CD4-positive, CD25-positive, alpha-beta regulatory T cell (primary cell): ENCODE measurements around the gene PHACTR1. TPM values are rescaled to one million over a fixed set of nuclear protein-coding genes. Genes with fewer than 3 reads are reported as not detected.

Experiments
- ATAC-seq, 2 donors: fragments of 150-1000 bp; cut with Tn5 transposase; one replicate each; pipeline ENCODE4 v1.10.0; 2021; ENCODE audit warnings: low read depth in 2 of 2, moderate number of reproducible peaks in 2 of 2, moderate library complexity in 1 of 2
- DNase-seq, 3 donors: peaks; one replicate each; pipeline versions ENCODE4 v3.0.0 to v3.0.0-alpha.2; 2012 to 2022; ENCODE audit warnings: mixed read lengths in 1 of 3
- H3K27ac ChIP-seq: one replicate; pipeline ENCODE4 v1.7.0; 2013; ENCODE audit warnings: mild to moderate bottlenecking, low read length; ENCODE audit not compliant: insufficient read depth, poor library complexity, severe bottlenecking
- H3K27me3 ChIP-seq: one replicate; pipeline ENCODE4 v1.7.0; 2013; ENCODE audit warnings: low read length; ENCODE audit not compliant: control insufficient read depth, insufficient read depth
- H3K36me3 ChIP-seq: one replicate; pipeline ENCODE4 v1.7.0; 2013; ENCODE audit warnings: mild to moderate bottlenecking, low read length, moderate library complexity; ENCODE audit not compliant: control insufficient read depth, insufficient read depth
- H3K4me1 ChIP-seq: 2 replicates; pipeline ENCODE4 v1.7.0; 2013; ENCODE audit warnings: mild to moderate bottlenecking, low read length; ENCODE audit not compliant: insufficient read depth, control insufficient read depth, poor library complexity, severe bottlenecking
- H3K4me3 ChIP-seq: one replicate; pipeline ENCODE4 v1.7.0; 2013; ENCODE audit warnings: low read depth, mild to moderate bottlenecking, low read length, moderate library complexity
- H3K9me3 ChIP-seq, 2 experiments: 1 replicate in 1 of 2; 2 replicates in 1 of 2; pipeline ENCODE4 v1.7.0; 2013; ENCODE audit warnings: low read length in 2 of 2, mild to moderate bottlenecking in 1 of 2, moderate library complexity in 1 of 2; ENCODE audit not compliant: control insufficient read depth in 2 of 2
- H3K27ac Mint-ChIP-seq, 3 donors: one replicate each; pipeline ENCODE4 v1.8.0; 2020 to 2022; ENCODE audit warnings: mild to moderate bottlenecking in 3 of 3, mixed read lengths in 3 of 3, moderate library complexity in 2 of 3
- H3K27me3 Mint-ChIP-seq: one replicate; pipeline ENCODE4 v1.8.0; 2022; ENCODE audit warnings: mild to moderate bottlenecking, mixed read lengths
- H3K36me3 Mint-ChIP-seq: one replicate; pipeline ENCODE4 v1.8.0; 2020; ENCODE audit warnings: mixed read lengths
- H3K4me1 Mint-ChIP-seq, 4 donors: one replicate each; pipeline ENCODE4 v1.8.0; 2020 to 2022; ENCODE audit warnings: mixed read lengths in 4 of 4, mild to moderate bottlenecking in 1 of 4
- H3K4me3 Mint-ChIP-seq, 4 donors: one replicate each; pipeline ENCODE4 v1.8.0; 2020 to 2022; ENCODE audit warnings: mild to moderate bottlenecking in 4 of 4, mixed read lengths in 4 of 4, moderate library complexity in 3 of 4
- H3K9me3 Mint-ChIP-seq, 7 donors: one replicate each; pipeline ENCODE4 v1.8.0; 2020 to 2022; ENCODE audit warnings: mixed read lengths in 7 of 7, mild to moderate bottlenecking in 3 of 7, moderate library complexity in 2 of 7
- polyA plus RNA-seq, 4 donors: library from polyadenylated mRNA; unstranded; fragments of 300-500 nt; fragmentation: Illumina TruSeq; gene quantifications; one replicate each; pipeline ENCODE4 v1.2.3, GENCODE V29; 2021
- total RNA-seq: library from RNA; stranded (reverse); gene quantifications from one replicate; pipeline ENCODE4 v1.2.3, GENCODE V29; 2022

Gene PHACTR1
- total and polyA plus RNA-seq, 5 donors from 2014 or later = 0.28 to 1.6 (median 0.38) TPM

DNA sequence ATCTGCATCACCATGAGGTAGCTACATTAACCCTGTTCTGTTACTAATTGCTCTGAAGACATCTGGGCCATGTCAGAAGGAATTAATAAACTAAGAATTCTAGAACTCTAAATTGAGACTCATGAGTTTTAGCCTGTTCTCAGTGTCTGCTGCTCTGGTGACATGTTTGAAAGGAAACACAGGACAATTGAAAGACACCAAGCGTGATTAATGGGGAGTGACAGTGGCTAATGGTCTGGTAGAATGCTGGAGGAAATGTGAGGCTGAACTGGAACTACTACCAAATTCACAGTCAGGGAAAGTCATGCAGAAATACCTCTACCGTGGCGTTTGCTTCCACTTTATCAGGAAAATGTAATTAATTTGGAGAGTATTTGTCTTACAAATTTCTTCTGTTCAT is 471.7 kb downstream of the PHACTR1 start:
- H3K27ac Mint-ChIP-seq = no peak overlapping the region
- no peaks in the 10 kb centered on the region for H3K4me1 ChIP-seq
- peaks cover 4% of the 10 kb centered on the region for H3K27me3 ChIP-seq
- H3K27ac ChIP-seq = no peak overlapping the region
- peaks cover 26% of the 10 kb centered on the region for H3K27me3 Mint-ChIP-seq
- no peak overlapping the region for H3K4me3 Mint-ChIP-seq
- no peaks in the 10 kb centered on the region for H3K36me3 ChIP-seq
- ATAC-seq (no peak), DNase-seq (no peak)
- no peak overlapping the region for H3K4me3 ChIP-seq
- no peaks in the 10 kb centered on the region for H3K9me3 ChIP-seq
- no peaks in the 10 kb centered on the region for H3K4me1 Mint-ChIP-seq
- no peaks in the 10 kb centered on the region for H3K36me3 Mint-ChIP-seq
- H3K9me3 Mint-ChIP-seq = peaks cover 0 to 1% (median 0%) of the 10 kb centered on the region in 7 donors

GRCh38 chr6:13189710-13190109 is 473.1 kb downstream of the PHACTR1 start:
- Histone ChIP-seq H3K4me3 (no peak overlapping the region), H3K36me3 (no peaks in the 10 kb centered on the region), H3K27me3 (peaks cover 4% of the 10 kb centered on the region), H3K9me3 (no peaks in the 10 kb centered on the region), H3K4me1 (no peaks in the 10 kb centered on the region), H3K27ac (no peak overlapping the region)
- Mint-ChIP-seq H3K27me3 (peaks cover 23% of the 10 kb centered on the region), H3K9me3 (no peaks in the 10 kb centered on the region), H3K36me3 (no peaks in the 10 kb centered on the region), H3K4me1 (no peaks in the 10 kb centered on the region), H3K4me3 (no peak overlapping the region), H3K27ac (no peak overlapping the region)
- ATAC-seq (no peak), DNase-seq (no peak)

GRCh38 chr6:13190376-13190775 is 473.8 kb downstream of the PHACTR1 start:
- H3K4me1 ChIP-seq = no peaks in the 10 kb centered on the region
- H3K4me1 Mint-ChIP-seq = no peaks in the 10 kb centered on the region
- H3K36me3 ChIP-seq = no peaks in the 10 kb centered on the region
- ATAC-seq (no peak), DNase-seq (no peak)
- H3K9me3 ChIP-seq = no peaks in the 10 kb centered on the region
- H3K4me3 ChIP-seq = no peak overlapping the region
- H3K36me3 Mint-ChIP-seq = no peaks in the 10 kb centered on the region
- no peak overlapping the region for H3K27ac Mint-ChIP-seq
- no peak overlapping the region for H3K27ac ChIP-seq
- H3K4me3 Mint-ChIP-seq = no peak overlapping the region
- H3K9me3 Mint-ChIP-seq = no peaks in the 10 kb centered on the region
- peaks cover 16% of the 10 kb centered on the region for H3K27me3 Mint-ChIP-seq
- H3K27me3 ChIP-seq = peaks cover 4% of the 10 kb centered on the region

DNA sequence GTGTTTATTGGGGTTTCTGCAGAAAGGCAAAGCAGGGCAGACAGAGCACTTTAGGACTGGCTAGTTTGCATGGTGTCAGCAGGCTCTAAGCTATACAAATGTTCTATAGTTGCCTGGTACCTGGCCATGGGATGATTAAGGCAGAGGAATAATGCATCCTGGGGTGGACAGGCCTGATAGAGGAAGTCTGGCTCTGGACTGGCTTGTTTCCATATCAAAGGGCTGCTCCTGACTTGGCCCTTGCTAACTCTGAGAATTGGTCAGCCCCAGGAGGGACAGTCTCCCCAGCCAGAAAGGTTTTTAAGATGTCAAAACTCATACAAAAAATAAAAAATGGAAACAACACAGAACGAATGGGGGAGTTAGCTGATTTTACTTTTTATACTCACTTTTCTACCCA is 474.9 kb downstream of the PHACTR1 start:
- H3K4me3 Mint-ChIP-seq = no peak overlapping the region

GRCh38 chr6:13194852-13195251 is 478.3 kb downstream of the PHACTR1 start:
- H3K27me3 Mint-ChIP-seq = peaks cover 8% of the 10 kb centered on the region
- Histone ChIP-seq H3K4me3 (no peak overlapping the region), H3K27me3 (peaks cover 4% of the 10 kb centered on the region), H3K9me3 (no peaks in the 10 kb centered on the region), H3K4me1 (no peaks in the 10 kb centered on the region), H3K36me3 (no peaks in the 10 kb centered on the region), H3K27ac (no peak overlapping the region)
- H3K4me3 Mint-ChIP-seq = no peak overlapping the region
- H3K4me1 Mint-ChIP-seq = no peaks in the 10 kb centered on the region
- no peaks in the 10 kb centered on the region for H3K36me3 Mint-ChIP-seq
- ATAC-seq (no peak), DNase-seq (peak in 1 of 3 donors; percentile 7)
- H3K9me3 Mint-ChIP-seq = no peaks in the 10 kb centered on the region
- no peak overlapping the region for H3K27ac Mint-ChIP-seq

More for the DNA sequence above, 474.9 kb downstream of the PHACTR1 start:
- Mint-ChIP-seq H3K36me3 (no peaks in the 10 kb centered on the region), H3K27me3 (peaks cover 8% of the 10 kb centered on the region), H3K4me1 (no peaks in the 10 kb centered on the region), H3K27ac (no peak overlapping the region), H3K9me3 (no peaks in the 10 kb centered on the region)
- ATAC-seq = no peak
- Histone ChIP-seq H3K27me3 (peaks cover 4% of the 10 kb centered on the region), H3K36me3 (no peaks in the 10 kb centered on the region), H3K27ac (no peak overlapping the region), H3K4me1 (no peaks in the 10 kb centered on the region), H3K4me3 (no peak overlapping the region), H3K9me3 (no peaks in the 10 kb centered on the region)
- DNase-seq = no peak

GRCh38 chr6:13195803-13196202 is 479.2 kb downstream of the PHACTR1 start:
- Histone ChIP-seq H3K4me3 (no peak overlapping the region), H3K4me1 (no peaks in the 10 kb centered on the region), H3K27ac (no peak overlapping the region), H3K27me3 (peaks cover 3% of the 10 kb centered on the region), H3K36me3 (no peaks in the 10 kb centered on the region), H3K9me3 (no peaks in the 10 kb centered on the region)
- Mint-ChIP-seq H3K9me3 (no peaks in the 10 kb centered on the region), H3K27me3 (peaks cover 8% of the 10 kb centered on the region), H3K27ac (no peak overlapping the region), H3K36me3 (no peaks in the 10 kb centered on the region), H3K4me3 (no peak overlapping the region), H3K4me1 (no peaks in the 10 kb centered on the region)
- DNase-seq = no peak
- ATAC-seq = no peak

GRCh38 chr6:13198168-13198567 is 481.6 kb downstream of the PHACTR1 start:
- no peaks in the 10 kb centered on the region for H3K4me1 Mint-ChIP-seq
- H3K9me3 Mint-ChIP-seq = no peaks in the 10 kb centered on the region
- no peak overlapping the region for H3K4me3 Mint-ChIP-seq

DNA sequence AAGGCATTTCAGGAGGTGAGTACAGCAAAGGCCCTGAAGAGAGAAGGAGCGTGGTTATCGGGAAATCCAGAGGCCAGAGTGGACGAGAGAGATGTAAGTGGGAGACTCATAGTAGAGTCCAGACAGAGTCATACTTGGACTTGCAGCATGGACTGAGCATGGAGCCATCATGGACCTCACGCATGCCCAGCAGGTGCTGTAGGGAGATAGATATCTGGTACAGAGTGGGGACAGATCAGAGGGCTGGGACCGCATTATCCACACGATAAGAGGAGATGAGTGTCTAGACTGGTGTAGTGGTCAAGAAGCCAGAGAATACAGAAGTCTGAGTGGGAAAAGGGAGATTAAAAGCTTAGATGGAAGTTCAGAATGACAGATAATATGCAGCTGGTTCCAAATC is 484.8 kb downstream of the PHACTR1 start:
- H3K27ac ChIP-seq = no peak overlapping the region
- H3K27ac Mint-ChIP-seq = no peak overlapping the region
- H3K36me3 ChIP-seq = no peaks in the 10 kb centered on the region
- H3K4me3 Mint-ChIP-seq = no peak overlapping the region
- ATAC-seq = no peak
- no peaks in the 10 kb centered on the region for H3K36me3 Mint-ChIP-seq
- H3K27me3 ChIP-seq = no peaks in the 10 kb centered on the region
- H3K4me1 ChIP-seq = no peaks in the 10 kb centered on the region
- H3K27me3 Mint-ChIP-seq = no peaks in the 10 kb centered on the region
- no peaks in the 10 kb centered on the region for H3K4me1 Mint-ChIP-seq
- H3K9me3 ChIP-seq = no peaks in the 10 kb centered on the region
- H3K4me3 ChIP-seq = no peak overlapping the region
- no peak for DNase-seq
- no peaks in the 10 kb centered on the region for H3K9me3 Mint-ChIP-seq

More at GRCh38 chr6:13198168-13198567, 481.6 kb downstream of the PHACTR1 start:
- H3K27me3 Mint-ChIP-seq = no peaks in the 10 kb centered on the region
- Histone ChIP-seq H3K36me3 (no peaks in the 10 kb centered on the region), H3K27ac (no peak overlapping the region), H3K4me1 (no peaks in the 10 kb centered on the region), H3K4me3 (no peak overlapping the region), H3K9me3 (no peaks in the 10 kb centered on the region), H3K27me3 (no peaks in the 10 kb centered on the region)
- H3K36me3 Mint-ChIP-seq = no peaks in the 10 kb centered on the region
- ATAC-seq (no peak), DNase-seq (no peak)
- H3K27ac Mint-ChIP-seq = no peak overlapping the region
